HepG2 (cell line): ENCODE measurements around the gene RPL23. TPM values are rescaled to one million over a fixed set of nuclear protein-coding genes. Genes with fewer than 3 reads are reported as not detected.
A peak's percentile ranks its signal among the peaks of the same experiment; 100 is the strongest.

Experiments used
- CREM ChIP-seq, 2 experiments: sonication (generic) in 1 of 2; formaldehyde crosslinking in 1 of 2; IDR thresholded peaks; 2 replicates each; pipeline versions ENCODE4 v1.4.0 to v1.6.1; 2016 to 2020; ENCODE audit warnings: antibody characterized with exemption in 1 of 2, mild to moderate bottlenecking in 1 of 2, missing genetic modification reagents in 1 of 2
- DRAP1 ChIP-seq: IDR thresholded peaks from 2 replicates; pipeline ENCODE4 v1.6.1; 2016; ENCODE audit warnings: missing genetic modification reagents, missing compliant biosample characterization
- HDAC1 ChIP-seq: sonication (generic); formaldehyde crosslinking; IDR thresholded peaks from 2 replicates; pipeline ENCODE4 v1.5.1; 2020; ENCODE audit warnings: mild to moderate bottlenecking, missing genetic modification reagents
- JUN ChIP-seq: sonication (generic); formaldehyde crosslinking; IDR thresholded peaks from 2 replicates; pipeline ENCODE4 v1.4.0; 2020; ENCODE audit warnings: mild to moderate bottlenecking, missing genetic modification reagents
- MED1 ChIP-seq: sonication (generic); formaldehyde crosslinking; IDR thresholded peaks from 2 replicates; pipeline ENCODE4 v1.4.0; 2020; ENCODE audit warnings: missing genetic modification reagents
- MEIS1 ChIP-seq: sonication (generic); formaldehyde crosslinking; IDR thresholded peaks from 2 replicates; pipeline ENCODE4 v1.9.0; 2021; ENCODE audit warnings: mild to moderate bottlenecking, missing genetic modification reagents, moderate library complexity, borderline replicate concordance
- MLX ChIP-seq: IDR thresholded peaks from 2 replicates; pipeline ENCODE4 v1.6.1; 2016
- NCOA2 ChIP-seq: sonication (generic); formaldehyde crosslinking; IDR thresholded peaks from 2 replicates; pipeline ENCODE4 v1.8.0; 2022; ENCODE audit warnings: inconsistent platforms
- NR2F2 ChIP-seq: IDR thresholded peaks from 2 replicates; pipeline ENCODE4 v1.6.1; 2012; ENCODE audit warnings: low read depth, inconsistent platforms, borderline replicate concordance
- PHF20 ChIP-seq: sonication (generic); formaldehyde crosslinking; IDR thresholded peaks from 2 replicates; pipeline ENCODE4 v1.5.0; 2020; ENCODE audit warnings: mild to moderate bottlenecking, missing genetic modification reagents
- POLR2AphosphoS5 ChIP-seq: IDR thresholded peaks from 2 replicates; pipeline ENCODE4 v1.6.1; 2012; ENCODE audit warnings: low read depth, low read length
- RNF219 ChIP-seq: sonication (generic); formaldehyde crosslinking; IDR thresholded peaks from 2 replicates; pipeline ENCODE4 v1.5.0; 2020; ENCODE audit warnings: mild to moderate bottlenecking, missing genetic modification reagents
- SP5 ChIP-seq: IDR thresholded peaks from 2 replicates; pipeline ENCODE4 v1.6.1; 2016; ENCODE audit warnings: low read depth, borderline replicate concordance
- SUZ12 ChIP-seq: fragments of 150-350 bp; IDR thresholded peaks from 2 replicates; pipeline ENCODE4 v1.6.1; 2014; ENCODE audit warnings: low read depth, low read length
- ZMAT5 ChIP-seq: sonication (generic); formaldehyde crosslinking; IDR thresholded peaks from 2 replicates; pipeline ENCODE4 v1.5.0; 2020; ENCODE audit warnings: mild to moderate bottlenecking, low read depth, missing genetic modification reagents, borderline replicate concordance
- ZNF878 ChIP-seq: sonication (generic); formaldehyde crosslinking; IDR thresholded peaks from 2 replicates; pipeline ENCODE4 v1.8.1; 2023; ENCODE audit warnings: mild to moderate bottlenecking, missing genetic modification reagents, moderate library complexity
- polyA plus RNA-seq, 8 experiments: library from polyadenylated mRNA; depleted of rRNA in 3 of 8; stranded (reverse) in 7 of 8; unstranded in 1 of 8; fragments of >200 nt; fragmentation: Illumina TruSeq in 4 of 8; extraction: Trizol in 4 of 8; gene quantifications; 2 replicates each; pipeline versions ENCODE4 v1.2.1 to v1.2.3, GENCODE V29; 2011 to 2016; ENCODE audit warnings: low read depth in 4 of 8, missing spikeins in 1 of 8, mixed read lengths in 1 of 8; ENCODE audit not compliant: insufficient read depth in 1 of 8
- total RNA-seq, 5 experiments: library from RNA; depleted of rRNA; stranded (reverse); fragments of >200 nt; fragmentation: Illumina TruSeq; extraction: Trizol; gene quantifications; 2 replicates each; pipeline ENCODE4 v1.2.3, GENCODE V29; 2016; ENCODE audit warnings: low read depth in 1 of 5
- TF ChIP-seq, protein P1 (sequence below): sonication (generic); formaldehyde crosslinking; IDR thresholded peaks from 2 replicates; pipeline ENCODE4 v1.4.0; 2020; ENCODE audit warnings: missing genetic modification reagents
- TF ChIP-seq, protein P2 (sequence below): sonication (generic); formaldehyde crosslinking; IDR thresholded peaks from 2 replicates; pipeline ENCODE4 v1.4.0; 2020; ENCODE audit warnings: low read depth, missing genetic modification reagents

Gene RPL23
- total and polyA plus RNA-seq, 2 of the 13 experiments (the other 11 are each of a cell fraction or from before 2014, with no cell fraction given) = 2,790 to 4,860 TPM

GRCh38 chr17:38867968-38868816, 14.7 kb upstream of the RPL23 start (continued):
- TF ChIP-seq NR2F2 (0 out of 2 replicates have a peak, but pooled peaks have one; percentile 39), ZNF878 (no peak; the same call in 1 of the 2 replicates), SP5 (no peak), SUZ12 (no peak), MLX (CRISPR knock-in tag) (no peak), POLR2AphosphoS5 (0 out of 2 replicates have a peak, but pooled peaks have one; percentile 27), NCOA2 (no peak), RNF219 (CRISPR knock-in tag) (0 out of 2 replicates have a peak, but pooled peaks have one; percentile 37), MEIS1 (CRISPR knock-in tag) (0 out of 2 replicates have a peak, but pooled peaks have one; percentile 10), HDAC1 (peak; percentile 17; the same call in 1 of the 2 replicates), JUN (CRISPR knock-in tag) (0 out of 2 replicates have a peak, but pooled peaks have one; percentile 9), MED1 (CRISPR knock-in tag) (no peak), ZMAT5 (CRISPR knock-in tag) (no peak), DRAP1 (CRISPR knock-in tag) (peak; percentile 21), CREM (IDR thresholded peaks at IDR 0.05) (no peak; the same call in 1 of the 2 replicates), CREM (CRISPR knock-in tag; IDR thresholded peaks at IDR 0.05) (no peak), PHF20 (CRISPR knock-in tag) (0 out of 2 replicates have a peak, but pooled peaks have one; percentile 24)
- TF ChIP-seq, protein P1, sequence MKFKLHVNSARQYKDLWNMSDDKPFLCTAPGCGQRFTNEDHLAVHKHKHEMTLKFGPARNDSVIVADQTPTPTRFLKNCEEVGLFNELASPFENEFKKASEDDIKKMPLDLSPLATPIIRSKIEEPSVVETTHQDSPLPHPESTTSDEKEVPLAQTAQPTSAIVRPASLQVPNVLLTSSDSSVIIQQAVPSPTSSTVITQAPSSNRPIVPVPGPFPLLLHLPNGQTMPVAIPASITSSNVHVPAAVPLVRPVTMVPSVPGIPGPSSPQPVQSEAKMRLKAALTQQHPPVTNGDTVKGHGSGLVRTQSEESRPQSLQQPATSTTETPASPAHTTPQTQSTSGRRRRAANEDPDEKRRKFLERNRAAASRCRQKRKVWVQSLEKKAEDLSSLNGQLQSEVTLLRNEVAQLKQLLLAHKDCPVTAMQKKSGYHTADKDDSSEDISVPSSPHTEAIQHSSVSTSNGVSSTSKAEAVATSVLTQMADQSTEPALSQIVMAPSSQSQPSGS (CRISPR knock-in tag) = no peak
- TF ChIP-seq, protein P2, sequence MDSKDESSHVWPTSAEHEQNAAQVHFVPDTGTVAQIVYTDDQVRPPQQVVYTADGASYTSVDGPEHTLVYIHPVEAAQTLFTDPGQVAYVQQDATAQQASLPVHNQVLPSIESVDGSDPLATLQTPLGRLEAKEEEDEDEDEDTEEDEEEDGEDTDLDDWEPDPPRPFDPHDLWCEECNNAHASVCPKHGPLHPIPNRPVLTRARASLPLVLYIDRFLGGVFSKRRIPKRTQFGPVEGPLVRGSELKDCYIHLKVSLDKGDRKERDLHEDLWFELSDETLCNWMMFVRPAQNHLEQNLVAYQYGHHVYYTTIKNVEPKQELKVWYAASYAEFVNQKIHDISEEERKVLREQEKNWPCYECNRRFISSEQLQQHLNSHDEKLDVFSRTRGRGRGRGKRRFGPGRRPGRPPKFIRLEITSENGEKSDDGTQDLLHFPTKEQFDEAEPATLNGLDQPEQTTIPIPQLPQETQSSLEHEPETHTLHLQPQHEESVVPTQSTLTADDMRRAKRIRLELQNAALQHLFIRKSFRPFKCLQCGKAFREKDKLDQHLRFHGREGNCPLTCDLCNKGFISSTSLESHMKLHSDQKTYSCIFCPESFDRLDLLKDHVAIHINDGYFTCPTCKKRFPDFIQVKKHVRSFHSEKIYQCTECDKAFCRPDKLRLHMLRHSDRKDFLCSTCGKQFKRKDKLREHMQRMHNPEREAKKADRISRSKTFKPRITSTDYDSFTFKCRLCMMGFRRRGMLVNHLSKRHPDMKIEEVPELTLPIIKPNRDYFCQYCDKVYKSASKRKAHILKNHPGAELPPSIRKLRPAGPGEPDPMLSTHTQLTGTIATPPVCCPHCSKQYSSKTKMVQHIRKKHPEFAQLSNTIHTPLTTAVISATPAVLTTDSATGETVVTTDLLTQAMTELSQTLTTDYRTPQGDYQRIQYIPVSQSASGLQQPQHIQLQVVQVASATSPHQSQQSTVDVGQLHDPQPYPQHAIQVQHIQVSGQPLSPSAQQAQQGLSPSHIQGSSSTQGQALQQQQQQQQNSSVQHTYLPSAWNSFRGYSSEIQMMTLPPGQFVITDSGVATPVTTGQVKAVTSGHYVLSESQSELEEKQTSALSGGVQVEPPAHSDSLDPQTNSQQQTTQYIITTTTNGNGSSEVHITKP (CRISPR knock-in tag) = peak; percentile 45
